Astrocyte of the cerebellum (primary cell): ENCODE data around the gene RLN2.
A peak's percentile ranks its signal among the peaks of the same experiment; 100 is the strongest.

Experiments
- DNase-seq: peaks from one replicate; pipeline ENCODE4 v3.0.0-alpha.2; 2011; ENCODE audit warnings: low read depth
- H3K4me3 ChIP-seq: 2 replicates; pipeline ENCODE4 v1.5.1; 2011; ENCODE audit warnings: mild to moderate bottlenecking, low read depth, low read length, moderate library complexity
- CTCF ChIP-seq: IDR thresholded peaks from 2 replicates; pipeline ENCODE4 v1.5.1; 2012; ENCODE audit warnings: low read length, low read depth, moderate library complexity, mild to moderate bottlenecking; ENCODE audit errors: missing control alignments
- in situ Hi-C: cut with HindIII; loops from 2 replicates; pipeline ENCODE4 v1.10.0; 2017; ENCODE audit warnings: low sequenced_read_pairs

RLN2 gene

DNA sequence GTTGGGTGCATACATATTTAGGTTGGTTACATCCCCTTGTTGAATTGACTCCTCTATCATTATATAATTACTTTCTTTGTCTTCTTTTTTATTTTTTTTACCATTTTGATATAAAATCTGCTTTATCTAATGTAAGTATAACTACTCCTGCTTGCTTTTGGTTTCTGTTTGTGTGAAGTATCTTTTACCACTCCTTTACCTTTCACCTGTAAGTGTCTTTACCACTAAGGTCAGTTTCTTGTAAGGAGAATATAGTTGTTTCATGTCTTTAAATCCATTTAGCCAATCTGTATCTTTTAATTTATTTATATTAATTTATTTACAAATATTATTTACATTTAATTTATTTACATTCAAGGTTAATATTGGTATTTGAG is 40.3 kb downstream of the RLN2 start:
- no peak for TF ChIP-seq CTCF
- no peak overlapping the region for H3K4me3 ChIP-seq
- no peak for DNase-seq
- in situ Hi-C loops = no loop called here

DNA sequence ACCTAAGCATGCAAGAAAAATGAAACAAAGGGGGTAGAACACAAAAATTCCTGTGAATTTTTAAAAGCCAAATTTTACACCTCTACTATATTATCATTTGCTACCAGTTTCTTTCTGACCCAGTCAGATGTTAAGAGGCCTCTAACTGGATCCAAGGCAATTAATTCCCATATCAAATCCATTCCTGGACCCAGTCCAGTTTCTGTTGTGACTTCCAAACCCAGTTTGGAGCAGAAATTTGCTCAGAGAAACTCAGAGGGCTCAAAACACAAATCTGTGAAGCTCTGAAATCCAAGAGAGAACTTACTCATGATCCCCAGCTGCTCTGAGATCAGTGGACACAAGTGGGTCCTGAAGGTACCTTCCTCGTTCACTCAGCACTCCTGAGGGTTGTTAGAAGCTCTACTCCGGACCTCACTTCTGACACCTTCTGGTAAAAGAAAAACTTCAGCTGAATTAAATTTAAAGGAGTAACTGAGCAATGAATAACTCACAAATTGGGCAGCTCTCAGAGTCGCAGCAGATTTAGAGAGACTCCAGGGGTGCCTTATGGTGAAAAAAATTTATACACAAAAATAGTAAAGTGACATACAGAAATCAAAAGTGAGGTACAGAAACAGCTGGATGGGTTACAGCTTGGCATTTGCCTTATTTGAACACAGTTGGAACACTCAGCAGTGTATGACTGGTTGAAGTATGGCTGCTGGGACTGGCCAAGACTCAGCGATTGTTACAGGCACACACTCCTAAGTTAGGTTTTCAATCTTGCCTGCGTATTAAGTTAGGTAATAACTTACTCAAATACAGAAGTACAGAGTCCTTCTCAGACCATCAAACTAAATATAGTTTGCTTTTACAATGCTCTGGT is 40.9 kb downstream of the RLN2 start:
- in situ Hi-C loops = no loop called here
- DNase-seq = peak; percentile 2

More for the DNA sequence above, 40.9 kb downstream of the RLN2 start:
- peak; percentile 10 for TF ChIP-seq CTCF
- H3K4me3 ChIP-seq = no peak overlapping the region
